H1 (cell line): ENCODE data around the gene STXBP6. TPM values are rescaled to one million over a fixed set of nuclear protein-coding genes. Genes with fewer than 3 reads are reported as not detected.

ENCODE experiments used
- RBBP5 ChIP-seq: IDR thresholded peaks from 2 replicates; pipeline ENCODE4 v1.7.1; 2012; ENCODE audit warnings: low read depth, mild to moderate bottlenecking, inconsistent platforms, low read length, moderate library complexity, borderline replicate concordance
- RNF2 ChIP-seq: fragments of 200-900, 300-1000 bp; sonication (generic); IDR thresholded peaks from 2 replicates; pipeline ENCODE4 v1.7.1; 2016; ENCODE audit warnings: borderline replicate concordance, low read depth, mild to moderate bottlenecking, antibody characterized with exemption, low read length; ENCODE audit not compliant: poor library complexity, severe bottlenecking; ENCODE audit errors: missing control alignments
- SP2 ChIP-seq: IDR thresholded peaks from 2 replicates; pipeline ENCODE4 v1.6.1; 2012; ENCODE audit warnings: mild to moderate bottlenecking, low read length, inconsistent platforms
- polyA plus RNA-seq, 7 experiments: library from polyadenylated mRNA; depleted of rRNA in 3 of 7; stranded (reverse) in 5 of 7; unstranded in 2 of 7; fragments of >200 nt in 5 of 7; fragments of 200-250 nt in 2 of 7; gene quantifications; 1 replicate in 5 of 7; 2 replicates in 1 of 7; 4 replicates in 1 of 7; pipeline versions ENCODE4 v1.2.1 to v1.2.3, GENCODE V29; 2011 to 2013; ENCODE audit warnings: missing spikeins in 2 of 7, mixed read lengths in 2 of 7
- total RNA-seq: library from RNA; stranded (reverse); fragmentation: NEBNext Ultra II Directional; extraction: Animal tissue kit (Norgen Biotek cat#: 25700); gene quantifications from 2 replicates; pipeline ENCODE4 v1.2.1, GENCODE V29; 2021

The STXBP6 gene
- total and polyA plus RNA-seq, 2 of the 8 experiments (the other 6 are each of a cell fraction or from before 2014, with no cell fraction given) = 9.4 to 18.1 TPM

- no peak for TF ChIP-seq RNF2
- TF ChIP-seq RBBP5 = no peak
- no peak for TF ChIP-seq SP2
These were observed 240.8 kb downstream of the STXBP6 start (continued) for GRCh38 chr14:24809135-24809534.
